ENCODE measurements around the gene PPM1M. TPM values are rescaled to one million over a fixed set of nuclear protein-coding genes. Genes with fewer than 3 reads are reported as not detected.

The PPM1M gene
- total RNA-seq, 2 experiments from 2014 or later, result 91.1 to 94.1 TPM

GRCh38 chr3:52247409-52248164 is 2.0 kb downstream of the PPM1M start:
- peaks cover 45% of the 10 kb centered on the region for H3K36me3 Mint-ChIP-seq
- no peak for ATAC-seq
- H3K4me1 Mint-ChIP-seq, result peaks cover 75% of the 10 kb centered on the region
- H3K27ac Mint-ChIP-seq, result peak overlapping the region; percentile 90
- peak overlapping the region; percentile 91 for H3K4me3 Mint-ChIP-seq
- H3K9me3 Mint-ChIP-seq (ENCODE audit: low read depth), result no peaks in the 10 kb centered on the region
- CTCF ChIA-PET, result interaction anchor here (0.8 to 7.5 kb wide), 7 partner anchors 9 to 31 kb away, joined by 3 to 48 read pairs (median 6); partner anchors contain the start of genes TWF2 and WDR82
- no peak for DNase-seq
- no peaks in the 10 kb centered on the region for H3K27me3 Mint-ChIP-seq

GRCh38 chr3:52248165-52248541 is 2.6 kb downstream of the PPM1M start:
- Mint-ChIP-seq H3K9me3 (ENCODE audit: low read depth) (no peaks in the 10 kb centered on the region), H3K27me3 (no peaks in the 10 kb centered on the region), H3K36me3 (peaks cover 49% of the 10 kb centered on the region), H3K4me3 (no peak overlapping the region), H3K4me1 (peaks cover 79% of the 10 kb centered on the region), H3K27ac (peak overlapping the region; percentile 90)
- ATAC-seq (no peak), DNase-seq (no peak)
- CTCF ChIA-PET, result interaction anchor here (0.8 to 7.5 kb wide), 7 partner anchors 9 to 30 kb away, joined by 3 to 48 read pairs (median 6); partner anchors contain the start of genes TWF2 and WDR82

- ATAC-seq (no peak), DNase-seq (no peak)
- peak overlapping the region; percentile 23 for H3K4me3 Mint-ChIP-seq
- no peaks in the 10 kb centered on the region for H3K9me3 Mint-ChIP-seq (ENCODE audit: low read depth)
- peaks cover 79% of the 10 kb centered on the region for H3K4me1 Mint-ChIP-seq
- H3K36me3 Mint-ChIP-seq, result peaks cover 51% of the 10 kb centered on the region
- peak overlapping the region; percentile 90 for H3K27ac Mint-ChIP-seq
- H3K27me3 Mint-ChIP-seq, result no peaks in the 10 kb centered on the region
- CTCF ChIA-PET, result interaction anchor here (1.7 to 7.5 kb wide), 7 partner anchors 16 to 30 kb away, joined by 4 to 48 read pairs (median 7); partner anchors contain the start of genes TLR9 and WDR82
Observed at GRCh38 chr3:52248816-52249547, 3.4 kb downstream of the PPM1M start.

GRCh38 chr3:52249683-52250082 is 4.1 kb downstream of the PPM1M start:
- Mint-ChIP-seq H3K9me3 (ENCODE audit: low read depth) (no peaks in the 10 kb centered on the region), H3K27ac (peak overlapping the region; percentile 37), H3K36me3 (peaks cover 57% of the 10 kb centered on the region), H3K4me1 (peaks cover 79% of the 10 kb centered on the region), H3K27me3 (no peaks in the 10 kb centered on the region), H3K4me3 (no peak overlapping the region)
- DNase-seq, result no peak
- no peak for ATAC-seq
- CTCF ChIA-PET, result interaction anchor here (1.7 to 7.5 kb wide), 6 partner anchors 16 to 28 kb away, joined by 4 to 63 read pairs (median 20); partner anchors contain the start of genes TLR9 and WDR82

- CTCF ChIA-PET, result interaction anchor here (0.7 to 7.5 kb wide), 7 partner anchors 17 to 248 kb away, joined by 3 to 63 read pairs (median 5); partner anchors contain the start of genes TLR9 and WDR82
- peak overlapping the region; percentile 76 for H3K27ac Mint-ChIP-seq
- no peak for DNase-seq
- H3K4me1 Mint-ChIP-seq, result peaks cover 79% of the 10 kb centered on the region
- H3K36me3 Mint-ChIP-seq, result peaks cover 59% of the 10 kb centered on the region
- no peak overlapping the region for H3K4me3 Mint-ChIP-seq
- ATAC-seq, result no peak
- no peaks in the 10 kb centered on the region for H3K27me3 Mint-ChIP-seq
- no peaks in the 10 kb centered on the region for H3K9me3 Mint-ChIP-seq (ENCODE audit: low read depth)
Observed at GRCh38 chr3:52250122-52250521, 4.6 kb downstream of the PPM1M start.

- H3K4me3 Mint-ChIP-seq, result peak overlapping the region; percentile 75
- CTCF ChIA-PET, result interaction anchor here (0.6 to 5.9 kb wide), 17 partner anchors 10 to 253 kb away, joined by 3 to 63 read pairs (median 10); partner anchors contain the start of genes GLYCTK, TWF2 and WDR82
- peak; percentile 90 for ATAC-seq
- no peaks in the 10 kb centered on the region for H3K27me3 Mint-ChIP-seq
- H3K4me1 Mint-ChIP-seq, result peaks cover 89% of the 10 kb centered on the region
- no peaks in the 10 kb centered on the region for H3K9me3 Mint-ChIP-seq (ENCODE audit: low read depth)
- peaks cover 74% of the 10 kb centered on the region for H3K36me3 Mint-ChIP-seq
- peak overlapping the region; percentile 100 for H3K27ac Mint-ChIP-seq
- DNase-seq, result peak; percentile 90
Observed at GRCh38 chr3:52253314-52254304, 8.1 kb downstream of the PPM1M start.

- no peak for DNase-seq
- Mint-ChIP-seq H3K27ac (peak overlapping the region; percentile 100), H3K9me3 (ENCODE audit: low read depth) (no peaks in the 10 kb centered on the region), H3K4me1 (peaks cover 84% of the 10 kb centered on the region), H3K27me3 (no peaks in the 10 kb centered on the region), H3K4me3 (no peak overlapping the region), H3K36me3 (peaks cover 73% of the 10 kb centered on the region)
- CTCF ChIA-PET, result interaction anchor here (1.2 to 5.9 kb wide), 9 partner anchors 9 to 118 kb away, joined by 3 to 63 read pairs (median 11); partner anchors contain the start of genes TWF2 and WDR82
- no peak for ATAC-seq
Observed at GRCh38 chr3:52254608-52255007, 9.0 kb downstream of the PPM1M start.

GRCh38 chr3:52256159-52256558 is 10.6 kb downstream of the PPM1M start:
- H3K9me3 Mint-ChIP-seq (ENCODE audit: low read depth), result no peaks in the 10 kb centered on the region
- CTCF ChIA-PET, result interaction anchor here (0.9 to 1.6 kb wide), 4 partner anchors 15 to 83 kb away, joined by 3 to 5 read pairs (median 4); no protein-coding TSS in a partner anchor
- no peak overlapping the region for H3K4me3 Mint-ChIP-seq
- peaks cover 77% of the 10 kb centered on the region for H3K4me1 Mint-ChIP-seq
- peaks cover 78% of the 10 kb centered on the region for H3K36me3 Mint-ChIP-seq
- peak overlapping the region; percentile 59 for H3K27ac Mint-ChIP-seq
- DNase-seq, result no peak
- ATAC-seq, result no peak
- no peaks in the 10 kb centered on the region for H3K27me3 Mint-ChIP-seq

- Mint-ChIP-seq H3K27me3 (no peaks in the 10 kb centered on the region), H3K4me1 (peaks cover 81% of the 10 kb centered on the region), H3K36me3 (peaks cover 83% of the 10 kb centered on the region), H3K27ac (peak overlapping the region; percentile 59), H3K4me3 (no peak overlapping the region), H3K9me3 (ENCODE audit: low read depth) (no peaks in the 10 kb centered on the region)
- CTCF ChIA-PET, result interaction anchor here (0.9 to 1.6 kb wide), 2 partner anchors 14 to 82 kb away, joined by 3 to 5 read pairs; no protein-coding TSS in a partner anchor
- no peak for ATAC-seq
- no peak for DNase-seq
Observed at GRCh38 chr3:52256622-52257021, 11.1 kb downstream of the PPM1M start.

- Mint-ChIP-seq H3K4me3 (no peak overlapping the region), H3K27me3 (no peaks in the 10 kb centered on the region), H3K4me1 (peaks cover 82% of the 10 kb centered on the region), H3K9me3 (ENCODE audit: low read depth) (no peaks in the 10 kb centered on the region), H3K27ac (no peak overlapping the region), H3K36me3 (peaks cover 81% of the 10 kb centered on the region)
- CTCF ChIA-PET, result interaction anchor here (1.6 to 2.5 kb wide), 2 partner anchors 20 to 27 kb away, joined by 4 to 18 read pairs; partner anchors contain the start of gene WDR82
- DNase-seq (no peak), ATAC-seq (no peak)
Observed at GRCh38 chr3:52257911-52258310, 12.4 kb downstream of the PPM1M start.

GRCh38 chr3:52259035-52259434 is 13.5 kb downstream of the PPM1M start:
- Mint-ChIP-seq H3K9me3 (ENCODE audit: low read depth) (no peaks in the 10 kb centered on the region), H3K4me1 (peaks cover 79% of the 10 kb centered on the region), H3K36me3 (peaks cover 83% of the 10 kb centered on the region), H3K27me3 (no peaks in the 10 kb centered on the region), H3K27ac (no peak overlapping the region), H3K4me3 (no peak overlapping the region)
- ATAC-seq (no peak), DNase-seq (no peak)
- CTCF ChIA-PET, result interaction anchor here (0.7 to 2.5 kb wide), 7 partner anchors 14 to 80 kb away, joined by 3 to 18 read pairs (median 3); partner anchors contain the start of genes PPM1M and WDR82

- Mint-ChIP-seq H3K27ac (no peak overlapping the region), H3K4me3 (no peak overlapping the region), H3K36me3 (peaks cover 83% of the 10 kb centered on the region), H3K27me3 (no peaks in the 10 kb centered on the region), H3K4me1 (peaks cover 77% of the 10 kb centered on the region), H3K9me3 (ENCODE audit: low read depth) (no peaks in the 10 kb centered on the region)
- ATAC-seq (no peak), DNase-seq (no peak)
- CTCF ChIA-PET, result interaction anchor here (0.8 to 2.5 kb wide), 5 partner anchors 14 to 79 kb away, joined by 3 to 18 read pairs (median 3); partner anchors contain the start of genes PPM1M and WDR82
Observed at GRCh38 chr3:52259448-52259847, 13.9 kb downstream of the PPM1M start.
